Measurements from ENCODE around the gene DNTT.

DNA sequence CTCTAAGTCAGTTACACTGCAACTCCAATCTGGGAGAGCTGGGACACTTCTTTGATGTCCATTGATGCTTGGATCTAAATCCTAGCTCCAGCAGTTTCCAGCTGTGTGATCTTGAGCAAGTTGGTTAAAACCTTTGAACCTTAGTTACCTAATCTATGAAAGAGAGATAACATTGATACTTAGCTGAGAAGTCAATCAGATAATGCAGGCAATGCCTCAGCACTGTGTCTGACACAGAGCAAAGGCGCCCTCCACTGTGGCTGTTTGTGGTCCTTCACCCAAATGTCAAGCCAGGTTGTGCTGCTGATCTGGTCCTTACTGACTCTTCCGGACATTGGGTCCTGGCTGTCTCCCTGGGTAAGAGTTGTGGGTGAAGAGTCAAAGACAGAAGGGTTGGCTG lies 20.2 kb downstream of the DNTT start:
- no peak for TF ChIP-seq POLR2A (IDR thresholded peaks at IDR 0.05; ENCODE audit: low read depth, low read length)
- no peak for TF ChIP-seq POLR2AphosphoS5 (IDR thresholded peaks at IDR 0.05; ENCODE audit: low read depth, low read length)
